Ovary (tissue), 9 donors: Measurements from ENCODE around the gene CNNM2. TPM values are rescaled to one million over a fixed set of nuclear protein-coding genes. Genes with fewer than 3 reads are reported as not detected.

Experiments
- DNase-seq, 5 donors: peaks; one replicate each; pipeline ENCODE4 v3.0.0-alpha.2; 2019 to 2020
- H3K27ac ChIP-seq, 2 donors: fragments of 200-600 bp; one replicate each; pipeline versions ENCODE4 v1.5.1 to v1.8.0; 2019 to 2022
- H3K27me3 ChIP-seq: fragments of 200-600 bp; one replicate; pipeline ENCODE4 v1.8.0; 2022
- H3K36me3 ChIP-seq: fragments of 200-600 bp; sonication (generic); one replicate; pipeline ENCODE4 v1.5.1; 2019
- H3K4me1 ChIP-seq: one replicate; pipeline ENCODE4 v1.8.1; 2013; ENCODE audit warnings: mild to moderate bottlenecking, moderate library complexity; ENCODE audit not compliant: insufficient read depth
- H3K4me3 ChIP-seq: fragments of 200-600 bp; sonication (generic); one replicate; pipeline ENCODE4 v1.5.1; 2017
- H3K9me3 ChIP-seq, 2 donors: fragments of 200-600 bp in 1 of 2; sonication (generic) in 1 of 2; one replicate each; pipeline versions ENCODE4 v1.5.1 to v1.8.1; 2013 to 2019; ENCODE audit warnings: mild to moderate bottlenecking in 1 of 2, moderate library complexity in 1 of 2
- CTCF ChIP-seq, 3 donors: fragments of 450-650 bp in 2 of 3; fragments of 200-600 bp in 1 of 3; IDR thresholded peaks; one replicate each; pipeline versions ENCODE4 v1.5.1 to v1.8.0; 2016 to 2022; ENCODE audit warnings: antibody characterized with exemption in 3 of 3, mild to moderate bottlenecking in 1 of 3
- EP300 ChIP-seq: sonication (generic); formaldehyde crosslinking; IDR thresholded peaks from one replicate; pipeline ENCODE4 v1.6.1; 2017; ENCODE audit warnings: antibody characterized with exemption
- POLR2A ChIP-seq: fragments of 450-650 bp; IDR thresholded peaks from one replicate; pipeline ENCODE4 v1.6.1; 2017; ENCODE audit warnings: antibody characterized with exemption, mild to moderate bottlenecking, moderate library complexity
- WGBS, 3 donors: extraction: QIAGEN DNeasy Blood & Tissue Kit in 1 of 3; methylation state at CpG; one replicate each; pipeline versions ENCODE4 v1.1.5 to v1.1.7; 2013 to 2017; 5-methylcytosine and 5-hydroxymethylcytosine counted together
- intact Hi-C, 4 donors: fragments of 100-400 bp; cut with DNase I; formaldehyde crosslinking; loops; one replicate each; pipeline versions ENCODE4 v1.11.0 to v1.15.1; 2022 to 2023
- polyA plus RNA-seq, 2 donors: library from polyadenylated mRNA; stranded (reverse); fragments of 200-250 nt in 1 of 2; fragments of 350-450 nt in 1 of 2; fragmentation: Illumina TruSeq in 1 of 2; extraction: RNeasy Lipid Tissue Mini Kit (QIAGEN cat#74804) in 1 of 2; gene quantifications; one replicate each; pipeline ENCODE4 v1.2.3, GENCODE V29; 2013 to 2014
- total RNA-seq, 7 donors: library from RNA; depleted of rRNA in 2 of 7; stranded (reverse); fragments of >200 nt in 2 of 7; fragmentation: NEBNext Ultra II Directional in 3 of 7; extraction: Animal tissue kit (Norgen Biotek cat#: 25700) in 3 of 7; gene quantifications; one replicate each; pipeline versions ENCODE4 v1.1.0 to v1.2.4, GENCODE V29; 2016 to 2023
- donor health status: DM: no; HTN: no; CAD: no; lungs with moderate emphysema.
- donor health status: DM: no; HTN: no; CAD: no.
- donor health status: Bipolar disorder and iron deficiency.
- donor health status: DM: yes; HTN: yes; CAD: no.
- donor health status: DM: no; HTN: no; CAD: no.
- donor health status: DM: yes; HTN: yes; CAD: no.

The CNNM2 gene
- total and polyA plus RNA-seq, 9 donors: 5.4 to 15.0 (median 8.9) TPM

- 90 to 100% (median 90%) methylated on average over 1 of the region's 1 CpG for WGBS, 3 donors
These were observed 187.4 kb downstream of the CNNM2 start for GRCh38 chr10:103105462-103105861.

GRCh38 chr10:103106539-103106938 is 188.4 kb downstream of the CNNM2 start:
- no peak for DNase-seq
- Histone ChIP-seq H3K27me3 (no peaks in the 10 kb centered on the region), H3K4me1 (peaks cover 3% of the 10 kb centered on the region), H3K27ac (no peak overlapping the region), H3K4me3 (no peak overlapping the region), H3K9me3 (no peaks in the 10 kb centered on the region), H3K36me3 (no peaks in the 10 kb centered on the region)
- TF ChIP-seq CTCF (IDR thresholded peaks at IDR 0.05) (no peak), POLR2A (no peak), EP300 (no peak)
- intact Hi-C loops: no loop called here

More at GRCh38 chr10:103105462-103105861, 187.4 kb downstream of the CNNM2 start:
- Histone ChIP-seq H3K36me3 (no peaks in the 10 kb centered on the region), H3K27me3 (no peaks in the 10 kb centered on the region), H3K9me3 (no peaks in the 10 kb centered on the region), H3K4me1 (no peaks in the 10 kb centered on the region), H3K27ac (no peak overlapping the region), H3K4me3 (no peak overlapping the region)
- DNase-seq: no peak
- TF ChIP-seq EP300: no peak
- TF ChIP-seq CTCF (IDR thresholded peaks at IDR 0.05): no peak
- no peak for TF ChIP-seq POLR2A
- intact Hi-C loops: no loop called here

GRCh38 chr10:103109821-103110220 is 191.7 kb downstream of the CNNM2 start:
- H3K9me3 ChIP-seq: no peaks in the 10 kb centered on the region
- 93 to 97% (median 96%) methylated on average over 2 of the region's 2 CpGs for WGBS, 3 donors
- no peaks in the 10 kb centered on the region for H3K27me3 ChIP-seq
- no peak for DNase-seq
- H3K4me3 ChIP-seq: no peak overlapping the region
- intact Hi-C loops: no loop called here
- no peak overlapping the region for H3K27ac ChIP-seq
- H3K36me3 ChIP-seq: no peaks in the 10 kb centered on the region
- H3K4me1 ChIP-seq: peaks cover 3% of the 10 kb centered on the region
- TF ChIP-seq POLR2A (no peak), CTCF (IDR thresholded peaks at IDR 0.05) (no peak), EP300 (no peak)

GRCh38 chr10:103110407-103110806 is 192.3 kb downstream of the CNNM2 start:
- intact Hi-C loops: no loop called here
- no peak for DNase-seq
- no peaks in the 10 kb centered on the region for H3K36me3 ChIP-seq
- TF ChIP-seq EP300: no peak
- no peak for TF ChIP-seq CTCF (IDR thresholded peaks at IDR 0.05)
- no peak for TF ChIP-seq POLR2A
- H3K4me3 ChIP-seq: no peak overlapping the region
- H3K27ac ChIP-seq: peak overlapping the region; percentile 35 to 45
- H3K27me3 ChIP-seq: no peaks in the 10 kb centered on the region
- H3K4me1 ChIP-seq: peaks cover 3% of the 10 kb centered on the region
- no peaks in the 10 kb centered on the region for H3K9me3 ChIP-seq
